CD14-positive monocyte (primary cell): ENCODE measurements around the gene TCTN1. TPM values are rescaled to one million over a fixed set of nuclear protein-coding genes. Genes with fewer than 3 reads are reported as not detected.

Experiments
- DNase-seq, 3 donors: peaks; one replicate each; pipeline ENCODE4 v3.0.0-alpha.2; 2011 to 2022
- H2AFZ ChIP-seq: 2 replicates; pipeline ENCODE4 v1.6.0; 2012; ENCODE audit warnings: mild to moderate bottlenecking, low read depth, low read length, inconsistent platforms; ENCODE audit not compliant: insufficient read depth, poor library complexity, severe bottlenecking
- H3K27ac ChIP-seq, 2 donors: 1 replicate in 1 of 2; 2 replicates in 1 of 2; pipeline ENCODE4 v1.5.1; 2012 to 2013; ENCODE audit warnings: low read length in 2 of 2, control low read depth in 1 of 2, inconsistent platforms in 1 of 2, low read depth in 1 of 2, mild to moderate bottlenecking in 1 of 2
- H3K27me3 ChIP-seq, 2 donors: one replicate each; pipeline versions ENCODE4 v1.6.0 to v1.6.1; 2011 to 2013; ENCODE audit warnings: low read length in 2 of 2; ENCODE audit not compliant: control insufficient read depth in 2 of 2, insufficient read depth in 2 of 2
- H3K36me3 ChIP-seq, 2 donors: replicated peaks in 1 of 2; 1 replicate in 1 of 2; 2 replicates in 1 of 2; pipeline versions ENCODE4 v1.5.1 to v1.6.1; 2012 to 2013; ENCODE audit warnings: low read length in 2 of 2, control low read depth in 1 of 2, inconsistent platforms in 1 of 2, mild to moderate bottlenecking in 1 of 2; ENCODE audit not compliant: insufficient read depth in 2 of 2, control insufficient read depth in 1 of 2
- H3K4me1 ChIP-seq, 2 donors: 1 replicate in 1 of 2; 2 replicates in 1 of 2; pipeline versions ENCODE4 v1.5.1 to v1.6.1; 2012 to 2013; ENCODE audit warnings: low read length in 2 of 2, control low read depth in 1 of 2, inconsistent platforms in 1 of 2, mild to moderate bottlenecking in 1 of 2, moderate library complexity in 1 of 2; ENCODE audit not compliant: insufficient read depth in 2 of 2, control insufficient read depth in 1 of 2
- H3K4me2 ChIP-seq: replicated peaks from 2 replicates; pipeline ENCODE3; 2012; ENCODE audit warnings: low read length, moderate library complexity, mild to moderate bottlenecking; ENCODE audit not compliant: poor library complexity, severe bottlenecking; ENCODE audit errors: extremely low read depth
- H3K4me3 ChIP-seq, 3 experiments: fragments of 200-600 bp in 1 of 3; sonication (generic) in 1 of 3; replicated peaks in 1 of 3; 1 replicate in 2 of 3; 2 replicates in 1 of 3; pipeline ENCODE4 v1.5.1; 2011 to 2013; ENCODE audit warnings: low read length in 3 of 3, mild to moderate bottlenecking in 3 of 3, control low read depth in 2 of 3, low read depth in 2 of 3, inconsistent platforms in 1 of 3, moderate library complexity in 1 of 3
- H3K79me2 ChIP-seq: 2 replicates; pipeline ENCODE4 v1.6.0; 2012; ENCODE audit warnings: mild to moderate bottlenecking, control low read depth, inconsistent platforms, low read length, moderate library complexity; ENCODE audit not compliant: insufficient read depth
- H3K9ac ChIP-seq: 2 replicates; pipeline ENCODE4 v1.6.0; 2017; ENCODE audit warnings: low read length, mild to moderate bottlenecking; ENCODE audit not compliant: insufficient read depth, poor library complexity, severe bottlenecking
- H3K9me3 ChIP-seq, 2 donors: replicated peaks in 1 of 2; 1 replicate in 1 of 2; 2 replicates in 1 of 2; pipeline versions ENCODE4 v1.5.1 to v1.6.1; 2012 to 2013; ENCODE audit warnings: low read length in 2 of 2, control low read depth in 1 of 2; ENCODE audit not compliant: control insufficient read depth in 1 of 2, insufficient read depth in 1 of 2
- H4K20me1 ChIP-seq: 2 replicates; pipeline ENCODE4 v1.6.0; 2012; ENCODE audit warnings: mild to moderate bottlenecking, low read length, control low read depth, moderate library complexity; ENCODE audit not compliant: insufficient read depth
- H3K27ac Mint-ChIP-seq, 7 donors: one replicate each; pipeline ENCODE4 v1.8.0; 2020; ENCODE audit warnings: mild to moderate bottlenecking in 7 of 7, mixed read lengths in 7 of 7, moderate library complexity in 6 of 7, inconsistent platforms in 2 of 7
- H3K27me3 Mint-ChIP-seq, 3 donors: one replicate each; pipeline ENCODE4 v1.8.0; 2021 to 2022; ENCODE audit warnings: low read depth in 3 of 3, mild to moderate bottlenecking in 3 of 3, mixed read lengths in 3 of 3, moderate library complexity in 3 of 3, inconsistent platforms in 1 of 3
- H3K36me3 Mint-ChIP-seq, 2 donors: one replicate each; pipeline ENCODE4 v1.8.0; 2020; ENCODE audit warnings: mixed read lengths in 2 of 2, inconsistent platforms in 1 of 2, mild to moderate bottlenecking in 1 of 2
- H3K4me1 Mint-ChIP-seq: one replicate; pipeline ENCODE4 v1.8.0; 2020; ENCODE audit warnings: mild to moderate bottlenecking, mixed read lengths
- H3K4me3 Mint-ChIP-seq, 2 donors: one replicate each; pipeline ENCODE4 v1.8.0; 2020; ENCODE audit warnings: mild to moderate bottlenecking in 2 of 2, mixed read lengths in 2 of 2, moderate library complexity in 1 of 2
- H3K9me3 Mint-ChIP-seq, 7 donors: one replicate each; pipeline ENCODE4 v1.8.0; 2020 to 2022; ENCODE audit warnings: mixed read lengths in 7 of 7, mild to moderate bottlenecking in 6 of 7, moderate library complexity in 6 of 7, inconsistent platforms in 2 of 7
- WGBS: methylation state at CpG from one replicate; pipeline ENCODE4 v1.1.5; 2013; ENCODE audit warnings: missing lambda C conversion rate; ENCODE audit not compliant: insufficient coverage; 5-methylcytosine and 5-hydroxymethylcytosine counted together
- intact Hi-C, 2 donors: fragments of 100-400 bp; cut with micrococcal nuclease; formaldehyde crosslinking; loops; one replicate each; pipeline versions ENCODE4 v1.15.0 to v1.15.1; 2023
- polyA plus RNA-seq, 3 donors: library from polyadenylated mRNA; depleted of rRNA in 1 of 3; unstranded in 2 of 3; stranded (reverse) in 1 of 3; fragments of 300-500 nt in 2 of 3; fragments of >200 nt in 1 of 3; fragmentation: Illumina TruSeq in 2 of 3; gene quantifications; 1 replicate in 2 of 3; 2 replicates in 1 of 3; pipeline ENCODE4 v1.2.3, GENCODE V29; 2012 to 2021
- TF ChIP-seq, protein P1 (sequence below): fragments of 200-600 bp; IDR thresholded peaks from one replicate; pipeline ENCODE4 v1.8.0; 2022; ENCODE audit warnings: antibody characterized with exemption, mild to moderate bottlenecking

Gene TCTN1
- polyA plus RNA-seq, 3 donors = 4.0 to 6.1 (median 4.5) TPM

DNA sequence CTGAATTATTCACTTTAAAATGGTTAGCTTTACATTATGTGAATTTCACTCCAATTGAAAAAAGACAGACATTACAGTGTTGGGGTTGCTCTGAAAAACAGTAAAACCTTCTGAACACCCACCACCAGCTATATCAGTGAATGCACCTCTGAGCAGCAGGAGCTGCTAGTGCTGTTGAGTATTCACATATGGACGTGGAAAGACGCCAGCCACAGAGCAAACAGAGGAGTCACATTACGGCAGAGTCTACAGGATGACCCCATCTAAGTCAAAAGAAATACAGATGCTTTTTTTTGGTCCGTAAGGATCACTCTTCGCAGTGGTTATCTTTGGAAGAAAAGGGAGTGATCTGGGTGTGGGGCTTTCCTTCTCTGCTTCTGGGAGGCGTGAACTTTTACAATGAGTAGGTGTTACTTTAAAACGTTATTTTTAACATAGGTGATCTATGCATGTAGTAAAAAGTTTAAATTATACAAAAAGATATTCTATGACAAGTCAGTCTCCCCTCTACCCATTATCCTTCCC lies 70.4 kb downstream of the TCTN1 start:
- Mint-ChIP-seq H3K4me3 (no peak overlapping the region), H3K4me1 (peaks cover 63% of the 10 kb centered on the region), H3K9me3 (no peaks in the 10 kb centered on the region), H3K36me3 (peaks cover 65 to 79% of the 10 kb centered on the region in 2 donors), H3K27me3 (no peaks in the 10 kb centered on the region), H3K27ac (no peak overlapping the region)
- H3K9ac ChIP-seq = no peak overlapping the region
- no peaks in the 10 kb centered on the region for H3K27me3 ChIP-seq
- H3K9me3 ChIP-seq = no peaks in the 10 kb centered on the region
- H4K20me1 ChIP-seq = peaks cover 79% of the 10 kb centered on the region
- no peak overlapping the region for H2AFZ ChIP-seq
- TF ChIP-seq, protein P1, sequence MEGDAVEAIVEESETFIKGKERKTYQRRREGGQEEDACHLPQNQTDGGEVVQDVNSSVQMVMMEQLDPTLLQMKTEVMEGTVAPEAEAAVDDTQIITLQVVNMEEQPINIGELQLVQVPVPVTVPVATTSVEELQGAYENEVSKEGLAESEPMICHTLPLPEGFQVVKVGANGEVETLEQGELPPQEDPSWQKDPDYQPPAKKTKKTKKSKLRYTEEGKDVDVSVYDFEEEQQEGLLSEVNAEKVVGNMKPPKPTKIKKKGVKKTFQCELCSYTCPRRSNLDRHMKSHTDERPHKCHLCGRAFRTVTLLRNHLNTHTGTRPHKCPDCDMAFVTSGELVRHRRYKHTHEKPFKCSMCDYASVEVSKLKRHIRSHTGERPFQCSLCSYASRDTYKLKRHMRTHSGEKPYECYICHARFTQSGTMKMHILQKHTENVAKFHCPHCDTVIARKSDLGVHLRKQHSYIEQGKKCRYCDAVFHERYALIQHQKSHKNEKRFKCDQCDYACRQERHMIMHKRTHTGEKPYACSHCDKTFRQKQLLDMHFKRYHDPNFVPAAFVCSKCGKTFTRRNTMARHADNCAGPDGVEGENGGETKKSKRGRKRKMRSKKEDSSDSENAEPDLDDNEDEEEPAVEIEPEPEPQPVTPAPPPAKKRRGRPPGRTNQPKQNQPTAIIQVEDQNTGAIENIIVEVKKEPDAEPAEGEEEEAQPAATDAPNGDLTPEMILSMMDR = no peak
- 100% methylated on average over 4 of the region's 7 CpGs for WGBS
- H3K36me3 ChIP-seq = peaks cover 35 to 72% of the 10 kb centered on the region in 2 donors
- H3K27ac ChIP-seq = no peak overlapping the region
- H3K4me2 ChIP-seq = no peak overlapping the region
- intact Hi-C loops = loop anchor here in 1 of 2 donors (10.0 kb wide), 1 partner anchor 60 kb away; no protein-coding TSS in a partner anchor
- peaks cover 52 to 64% of the 10 kb centered on the region in 2 donors for H3K4me1 ChIP-seq
- DNase-seq = no peak
- H3K4me3 ChIP-seq = no peak overlapping the region
- H3K79me2 ChIP-seq = peaks cover 74% of the 10 kb centered on the region

- TF ChIP-seq, protein P1 = no peak
- Mint-ChIP-seq H3K27ac (peak overlapping the region in 1 of 7 donors; percentile 54), H3K4me1 (peaks cover 68% of the 10 kb centered on the region), H3K36me3 (peaks cover 51 to 62% of the 10 kb centered on the region in 2 donors), H3K4me3 (peak overlapping the region; percentile 94 to 96), H3K27me3 (no peaks in the 10 kb centered on the region), H3K9me3 (no peaks in the 10 kb centered on the region)
- peaks cover 70% of the 10 kb centered on the region for H3K79me2 ChIP-seq
- H3K4me1 ChIP-seq = peaks cover 59 to 69% of the 10 kb centered on the region in 2 donors
- no peaks in the 10 kb centered on the region for H3K27me3 ChIP-seq
- WGBS = no CpG with 5 or more reads among the region's 3 CpGs
- peak overlapping the region; percentile 89 for H3K9ac ChIP-seq
- peaks cover 69% of the 10 kb centered on the region for H4K20me1 ChIP-seq
- H3K27ac ChIP-seq = no peak overlapping the region
- H2AFZ ChIP-seq = no peak overlapping the region
- H3K9me3 ChIP-seq = no peaks in the 10 kb centered on the region
- intact Hi-C loops = loop anchor here (5.0 to 10.0 kb wide), 2 partner anchors 39 to 62 kb away; no protein-coding TSS in a partner anchor
- no peak for DNase-seq
- peak overlapping the region in 1 of 3 experiments; percentile 98 for H3K4me3 ChIP-seq
- peak overlapping the region; percentile 98 for H3K4me2 ChIP-seq
- H3K36me3 ChIP-seq = peaks cover 27 to 56% of the 10 kb centered on the region in 2 donors
These were observed 72.5 kb downstream of the TCTN1 start for GRCh38 chr12:110686294-110686903.
